ENCODE results near the gene XDH. TPM values are rescaled to one million over a fixed set of nuclear protein-coding genes. Genes with fewer than 3 reads are reported as not detected.

The XDH gene
- total RNA-seq, 3 donors from 2014 or later, result not detected

DNA sequence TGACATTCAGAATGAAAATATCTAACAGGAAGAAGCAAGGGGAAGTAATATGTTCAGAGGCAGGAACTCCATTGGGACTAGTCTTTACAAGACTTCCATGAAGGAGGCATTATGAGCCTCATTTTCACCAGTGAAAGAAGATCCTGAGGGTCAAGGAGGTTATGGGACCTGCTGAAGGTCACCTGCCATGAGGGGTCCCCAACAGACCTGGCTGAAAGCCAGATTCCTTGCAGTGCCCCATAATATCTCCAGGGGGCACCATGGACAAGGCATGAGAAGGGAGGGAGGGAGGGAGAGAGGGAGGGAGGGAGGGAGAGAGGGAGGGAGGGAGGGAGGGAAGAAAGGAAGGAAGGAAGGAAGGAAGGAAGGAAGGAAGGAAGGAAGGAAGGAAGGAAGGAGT is 27.9 kb downstream of the XDH start:
- Mint-ChIP-seq H3K4me1 (ENCODE audit: low read depth) (no peaks in the 10 kb centered on the region), H3K9me3 (no peaks in the 10 kb centered on the region), H3K27me3 (ENCODE audit: low read depth) (no peaks in the 10 kb centered on the region), H3K4me3 (no peak overlapping the region), H3K36me3 (ENCODE audit: insufficient read depth) (no peaks in the 10 kb centered on the region)
- ATAC-seq, result no peak
- no peak for DNase-seq

GRCh38 chr2:31386172-31386571 is 28.4 kb downstream of the XDH start:
- Mint-ChIP-seq H3K9me3 (no peaks in the 10 kb centered on the region), H3K27me3 (ENCODE audit: low read depth) (no peaks in the 10 kb centered on the region), H3K36me3 (ENCODE audit: insufficient read depth) (no peaks in the 10 kb centered on the region), H3K4me1 (ENCODE audit: low read depth) (no peaks in the 10 kb centered on the region), H3K4me3 (no peak overlapping the region)
- no peak for DNase-seq
- no peak for ATAC-seq

- ATAC-seq, result no peak
- no peaks in the 10 kb centered on the region for H3K4me1 Mint-ChIP-seq (ENCODE audit: low read depth)
- peaks cover 2% of the 10 kb centered on the region for H3K27me3 Mint-ChIP-seq (ENCODE audit: low read depth)
- H3K4me3 Mint-ChIP-seq, result no peak overlapping the region
- no peaks in the 10 kb centered on the region for H3K9me3 Mint-ChIP-seq
- no peak for DNase-seq
- H3K36me3 Mint-ChIP-seq (ENCODE audit: insufficient read depth), result no peaks in the 10 kb centered on the region
Observed at GRCh38 chr2:31384771-31385276, 29.7 kb downstream of the XDH start.

DNA sequence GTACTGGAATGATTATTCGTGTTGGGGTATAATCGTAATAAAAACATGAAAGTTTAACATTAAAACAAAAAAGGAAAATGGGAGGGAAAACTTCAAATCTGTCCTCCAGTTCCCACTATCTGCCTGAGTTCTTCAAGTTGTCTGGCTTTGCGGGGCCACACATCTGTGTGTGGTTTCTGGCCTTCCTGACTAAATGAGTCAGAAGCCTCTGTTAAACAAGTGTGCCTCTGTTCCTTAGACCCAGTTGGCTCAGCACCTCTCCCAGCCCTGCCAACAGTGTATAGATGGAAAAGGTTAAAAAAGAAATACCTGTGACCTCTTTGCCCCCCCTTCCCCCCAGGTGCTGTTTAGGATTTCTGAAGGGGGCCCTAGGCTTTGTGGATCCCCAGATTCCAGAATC is 30.2 kb downstream of the XDH start:
- H3K4me1 Mint-ChIP-seq (ENCODE audit: low read depth), result no peaks in the 10 kb centered on the region
- H3K4me3 Mint-ChIP-seq, result no peak overlapping the region
- DNase-seq (no peak), ATAC-seq (no peak)
- no peaks in the 10 kb centered on the region for H3K36me3 Mint-ChIP-seq (ENCODE audit: insufficient read depth)
- no peaks in the 10 kb centered on the region for H3K9me3 Mint-ChIP-seq
- H3K27me3 Mint-ChIP-seq (ENCODE audit: low read depth), result peaks cover 2% of the 10 kb centered on the region

- no peaks in the 10 kb centered on the region for H3K9me3 Mint-ChIP-seq
- H3K27me3 Mint-ChIP-seq (ENCODE audit: low read depth), result peaks cover 2% of the 10 kb centered on the region
- no peak for ATAC-seq
- no peaks in the 10 kb centered on the region for H3K4me1 Mint-ChIP-seq (ENCODE audit: low read depth)
- DNase-seq, result no peak
- no peaks in the 10 kb centered on the region for H3K36me3 Mint-ChIP-seq (ENCODE audit: insufficient read depth)
- H3K4me3 Mint-ChIP-seq, result no peak overlapping the region
Observed at GRCh38 chr2:31383471-31384153, 30.9 kb downstream of the XDH start.

DNA sequence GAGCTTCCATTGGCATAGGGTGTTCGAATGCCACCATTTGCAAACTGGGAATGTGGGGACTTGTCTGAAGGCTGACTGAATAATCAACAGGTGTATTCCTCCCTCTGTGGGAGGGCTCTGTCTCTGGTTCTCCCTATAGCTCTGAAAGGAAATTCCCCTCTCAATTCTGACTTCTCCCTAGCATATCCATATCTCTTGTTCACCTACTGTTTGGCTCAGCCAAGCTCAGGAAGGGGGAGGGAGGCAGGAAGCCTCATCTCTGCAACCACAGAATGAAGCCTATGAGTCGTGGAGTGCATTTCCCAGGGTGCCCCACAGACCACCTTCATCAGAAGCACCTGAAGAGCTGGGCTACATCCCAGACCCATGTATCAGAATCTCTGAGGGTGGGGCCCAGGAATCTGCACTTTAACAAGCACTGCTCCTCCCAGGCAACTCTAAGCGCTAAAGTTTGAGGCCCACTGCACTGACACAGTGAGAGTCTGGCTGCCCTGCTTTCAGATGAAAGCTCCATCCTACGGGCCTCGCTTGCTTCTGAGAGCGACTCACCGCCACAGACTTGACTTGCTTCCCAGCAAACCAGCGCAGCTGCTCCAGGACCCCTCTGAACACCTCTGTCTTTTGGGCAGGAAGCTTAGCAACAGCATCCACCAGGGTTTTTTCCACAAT is 32.0 kb downstream of the XDH start:
- Mint-ChIP-seq H3K4me1 (ENCODE audit: low read depth) (no peaks in the 10 kb centered on the region), H3K36me3 (ENCODE audit: insufficient read depth) (no peaks in the 10 kb centered on the region), H3K9me3 (no peaks in the 10 kb centered on the region), H3K27me3 (ENCODE audit: low read depth) (peaks cover 2% of the 10 kb centered on the region), H3K4me3 (no peak overlapping the region)
- ATAC-seq (no peak), DNase-seq (no peak)

- no peaks in the 10 kb centered on the region for H3K9me3 Mint-ChIP-seq
- DNase-seq, result no peak
- no peaks in the 10 kb centered on the region for H3K36me3 Mint-ChIP-seq (ENCODE audit: insufficient read depth)
- H3K27me3 Mint-ChIP-seq (ENCODE audit: low read depth), result peaks cover 2% of the 10 kb centered on the region
- H3K4me3 Mint-ChIP-seq, result no peak overlapping the region
- ATAC-seq, result no peak
- H3K4me1 Mint-ChIP-seq (ENCODE audit: low read depth), result no peaks in the 10 kb centered on the region
Observed at GRCh38 chr2:31381601-31382000, 32.9 kb downstream of the XDH start.

DNA sequence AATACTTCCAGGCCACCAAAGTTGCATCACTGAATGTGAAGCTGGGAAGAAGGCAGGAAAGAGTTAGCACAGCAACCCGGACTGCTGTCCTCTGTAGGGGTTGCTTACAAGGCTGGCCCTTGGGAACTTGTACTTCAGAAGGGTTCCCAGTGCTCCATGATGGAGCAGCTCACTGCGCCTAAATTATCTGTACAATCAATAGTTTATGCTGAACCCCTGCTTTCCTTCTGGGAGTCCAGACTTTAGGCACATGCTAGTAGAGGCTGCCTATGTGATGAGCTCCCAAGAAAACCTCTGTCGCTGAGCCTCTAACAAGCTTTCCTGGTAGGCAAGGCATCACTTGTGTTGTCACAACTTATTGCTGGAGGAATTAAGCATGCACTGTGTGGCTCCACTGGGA is 34.3 kb downstream of the XDH start:
- H3K36me3 Mint-ChIP-seq (ENCODE audit: insufficient read depth), result no peaks in the 10 kb centered on the region

GRCh38 chr2:31379747-31380146 is 34.8 kb downstream of the XDH start:
- Mint-ChIP-seq H3K4me3 (no peak overlapping the region), H3K36me3 (ENCODE audit: insufficient read depth) (no peaks in the 10 kb centered on the region), H3K27me3 (ENCODE audit: low read depth) (peaks cover 2% of the 10 kb centered on the region), H3K9me3 (no peaks in the 10 kb centered on the region), H3K4me1 (ENCODE audit: low read depth) (no peaks in the 10 kb centered on the region)
- ATAC-seq (no peak), DNase-seq (no peak)

More for the DNA sequence above, 34.3 kb downstream of the XDH start:
- H3K4me3 Mint-ChIP-seq, result no peak overlapping the region
- no peaks in the 10 kb centered on the region for H3K9me3 Mint-ChIP-seq
- no peak for DNase-seq
- H3K27me3 Mint-ChIP-seq (ENCODE audit: low read depth), result peaks cover 2% of the 10 kb centered on the region
- no peaks in the 10 kb centered on the region for H3K4me1 Mint-ChIP-seq (ENCODE audit: low read depth)
- ATAC-seq, result no peak

GRCh38 chr2:31378791-31379501 is 35.6 kb downstream of the XDH start:
- Mint-ChIP-seq H3K9me3 (no peaks in the 10 kb centered on the region), H3K36me3 (ENCODE audit: insufficient read depth) (no peaks in the 10 kb centered on the region), H3K4me1 (ENCODE audit: low read depth) (no peaks in the 10 kb centered on the region), H3K4me3 (no peak overlapping the region), H3K27me3 (ENCODE audit: low read depth) (peaks cover 2% of the 10 kb centered on the region)
- DNase-seq, result no peak
- ATAC-seq, result no peak

- DNase-seq (no peak), ATAC-seq (no peak)
- Mint-ChIP-seq H3K4me1 (ENCODE audit: low read depth) (no peaks in the 10 kb centered on the region), H3K4me3 (no peak overlapping the region), H3K9me3 (no peaks in the 10 kb centered on the region), H3K36me3 (ENCODE audit: insufficient read depth) (no peaks in the 10 kb centered on the region), H3K27me3 (ENCODE audit: low read depth) (peaks cover 2% of the 10 kb centered on the region)
Observed at GRCh38 chr2:31378389-31378788, 36.2 kb downstream of the XDH start.

DNA sequence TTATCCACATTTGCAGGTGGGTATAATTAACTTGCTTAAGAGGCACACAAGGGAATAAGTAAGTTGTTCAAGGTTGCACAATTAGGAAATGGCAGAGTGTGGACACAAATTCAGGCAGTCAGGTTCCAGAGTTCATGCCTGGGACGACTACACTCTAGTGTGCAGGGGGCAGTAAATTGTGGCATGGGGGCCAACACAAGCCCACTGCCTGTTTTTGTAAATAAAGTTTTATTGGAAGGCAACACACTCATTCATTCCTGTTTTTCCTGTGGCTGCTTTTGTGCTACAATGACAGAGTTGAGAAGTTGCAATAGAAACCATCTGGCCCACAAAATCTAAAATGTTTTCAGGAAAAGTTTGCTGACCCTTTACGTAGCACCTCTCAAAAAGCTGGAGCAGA is 41.4 kb downstream of the XDH start:
- H3K36me3 Mint-ChIP-seq (ENCODE audit: insufficient read depth), result no peaks in the 10 kb centered on the region
- H3K27me3 Mint-ChIP-seq (ENCODE audit: low read depth), result peaks cover 2% of the 10 kb centered on the region
- H3K4me1 Mint-ChIP-seq (ENCODE audit: low read depth), result no peaks in the 10 kb centered on the region
- no peak for ATAC-seq
- H3K9me3 Mint-ChIP-seq, result no peaks in the 10 kb centered on the region
- DNase-seq, result no peak
- H3K4me3 Mint-ChIP-seq, result no peak overlapping the region

- DNase-seq (no peak), ATAC-seq (no peak)
- no peaks in the 10 kb centered on the region for H3K4me1 Mint-ChIP-seq (ENCODE audit: low read depth)
- peaks cover 2% of the 10 kb centered on the region for H3K27me3 Mint-ChIP-seq (ENCODE audit: low read depth)
- no peak overlapping the region for H3K4me3 Mint-ChIP-seq
- no peaks in the 10 kb centered on the region for H3K9me3 Mint-ChIP-seq
- H3K36me3 Mint-ChIP-seq (ENCODE audit: insufficient read depth), result no peaks in the 10 kb centered on the region
Observed at GRCh38 chr2:31372097-31372496, 42.4 kb downstream of the XDH start.

DNA sequence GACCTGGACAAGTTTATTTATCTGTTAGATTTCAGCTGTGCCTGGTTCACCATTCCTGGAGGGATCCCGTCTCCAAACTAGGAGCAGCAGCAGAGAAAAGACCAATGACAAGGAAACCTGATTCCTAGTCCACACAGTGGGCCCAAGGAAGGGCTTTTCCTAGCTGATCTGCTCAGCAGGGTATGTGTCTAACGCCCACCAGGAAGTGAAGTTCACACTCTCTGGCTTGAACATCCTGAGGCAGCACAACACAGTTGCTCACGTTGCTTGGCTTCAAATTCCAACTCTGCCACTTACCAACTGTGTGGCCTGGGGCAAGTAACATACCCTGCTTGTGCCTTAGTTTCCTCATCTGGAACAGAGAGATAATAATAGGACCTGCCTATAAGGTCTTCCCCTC is 42.9 kb downstream of the XDH start:
- peaks cover 2% of the 10 kb centered on the region for H3K27me3 Mint-ChIP-seq (ENCODE audit: low read depth)
- no peaks in the 10 kb centered on the region for H3K4me1 Mint-ChIP-seq (ENCODE audit: low read depth)
- no peaks in the 10 kb centered on the region for H3K9me3 Mint-ChIP-seq
- ATAC-seq (no peak), DNase-seq (no peak)
- H3K36me3 Mint-ChIP-seq (ENCODE audit: insufficient read depth), result no peaks in the 10 kb centered on the region
- H3K4me3 Mint-ChIP-seq, result no peak overlapping the region

- H3K36me3 Mint-ChIP-seq (ENCODE audit: insufficient read depth), result no peaks in the 10 kb centered on the region
- ATAC-seq, result no peak
- no peak for DNase-seq
- no peaks in the 10 kb centered on the region for H3K27me3 Mint-ChIP-seq (ENCODE audit: low read depth)
- H3K4me1 Mint-ChIP-seq (ENCODE audit: low read depth), result no peaks in the 10 kb centered on the region
- H3K4me3 Mint-ChIP-seq, result no peak overlapping the region
- H3K9me3 Mint-ChIP-seq, result no peaks in the 10 kb centered on the region
Observed at GRCh38 chr2:31366733-31367132, 47.8 kb downstream of the XDH start.

Data from activated T-cell treated with anti-CD3 and anti-CD28 coated beads, Interleukin-2, amount 50 U/mL, for 4 hours (primary cell).